ENCODE results near the gene ARL14. TPM values are rescaled to one million over a fixed set of nuclear protein-coding genes. Genes with fewer than 3 reads are reported as not detected.

ARL14 gene
- total RNA-seq, 2 donors from 2014 or later, result not detected

Small RNA genes lying within 50 kb of the gene (small RNA-seq; reads per million reads assigned to genes)
- 0 reads per million in 2 donors for gene RF00139

Other genes starting within 250 kb of the ARL14 start
- gene TRIM59, start 227.4 kb upstream of the ARL14 start, total RNA-seq, result 10 to 100 TPM in 1 of 2 donors, 1 to 10 TPM in 1; 3.2 to 11.4 TPM
- gene KPNA4, start 111.6 kb upstream of the ARL14 start, total RNA-seq, result 10 to 100 TPM; 19.5 to 29.2 TPM
- 10 to 100 TPM; 23.6 to 27.0 TPM for gene PPM1L, start 79.1 kb downstream of the ARL14 start, total RNA-seq